Medulla oblongata (tissue), 1 donor: ENCODE data around the gene ADAM19.

Source experiments
- DNase-seq: peaks from one replicate; pipeline ENCODE4 v3.0.0-alpha.2; 2015; ENCODE audit errors: extremely low spot score

The ADAM19 gene

DNA sequence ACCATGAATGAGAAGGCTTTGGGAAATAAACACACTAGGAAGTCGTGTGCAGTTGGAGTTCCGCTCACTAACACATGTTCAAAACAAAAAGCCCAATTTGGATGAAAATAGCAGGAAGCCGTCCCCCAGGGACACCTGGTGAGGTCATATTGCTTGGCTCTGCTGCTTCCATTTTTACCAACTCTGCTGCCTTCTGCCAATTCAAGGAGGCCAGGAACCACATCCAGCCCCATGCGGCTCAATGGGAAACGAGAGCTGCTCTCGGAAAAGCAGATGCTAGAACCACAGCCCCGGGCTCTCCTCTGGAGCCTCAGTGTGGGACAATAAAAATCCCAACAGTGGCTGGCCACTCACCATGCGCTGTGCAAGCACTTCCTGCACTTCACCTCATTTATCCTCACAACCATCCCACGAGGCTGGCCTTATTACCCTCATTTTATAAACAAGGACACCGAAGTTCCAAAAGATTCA lies 13.4 kb downstream of the ADAM19 start:
- DNase-seq = no peak

DNA sequence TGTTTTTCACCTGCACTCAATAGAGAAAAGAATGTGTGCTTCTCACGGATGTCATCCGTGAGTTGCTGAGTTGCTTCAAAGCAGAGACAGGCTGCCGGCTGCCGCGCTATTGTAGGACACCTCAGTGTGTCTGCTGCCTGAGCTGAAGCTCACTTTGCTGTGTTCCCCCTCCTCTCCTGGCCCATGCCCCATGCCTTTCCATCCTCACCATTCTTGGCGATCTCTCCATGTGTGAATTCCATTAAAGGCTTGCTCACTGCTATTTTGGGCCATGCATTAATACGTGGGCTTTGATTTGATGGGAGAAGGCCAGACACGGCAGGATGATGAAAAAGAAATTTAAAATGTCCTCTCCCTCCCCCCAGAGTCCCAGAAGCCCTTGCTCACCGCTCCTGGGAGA lies 14.5 kb downstream of the ADAM19 start:
- DNase-seq = no peak

DNA sequence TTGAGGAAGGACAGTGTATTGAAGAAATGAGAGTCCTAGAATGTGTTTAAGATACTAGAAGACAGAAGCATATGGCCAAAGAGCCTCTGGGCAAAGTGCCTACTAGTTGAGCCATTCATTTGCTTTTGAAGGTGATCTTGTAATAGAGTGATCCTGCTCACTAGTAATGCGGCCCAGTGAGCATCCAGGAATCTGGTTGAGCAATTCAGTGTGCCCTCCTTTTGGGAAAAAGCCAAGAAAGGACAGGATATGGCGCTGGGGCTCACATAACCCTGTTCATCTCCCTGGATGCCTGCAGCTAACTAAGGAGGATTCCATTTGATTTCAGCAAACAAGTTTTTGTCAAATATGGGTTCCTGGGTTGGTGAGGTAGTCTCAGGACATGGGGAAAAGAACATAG lies 16.3 kb downstream of the ADAM19 start:
- no peak for DNase-seq

DNA sequence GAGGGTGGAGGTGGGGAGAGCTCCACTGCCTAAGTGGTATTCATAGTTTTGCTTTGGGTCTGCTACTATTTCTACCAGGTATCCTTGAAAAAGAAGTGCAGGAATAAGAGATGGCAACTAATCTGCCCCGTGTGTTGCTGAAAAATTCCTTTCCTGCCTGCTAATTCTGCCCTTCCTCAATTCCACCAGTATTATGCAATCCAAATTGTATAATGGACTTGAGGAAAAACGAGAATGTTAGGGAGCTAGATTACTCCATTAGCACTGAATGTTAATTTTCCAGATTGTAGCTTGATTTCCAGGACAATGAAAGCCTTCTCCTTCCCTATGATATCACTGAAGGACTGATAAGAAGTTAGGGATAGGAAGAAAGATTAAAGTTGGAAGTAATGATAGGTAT lies 16.9 kb downstream of the ADAM19 start:
- no peak for DNase-seq

DNA sequence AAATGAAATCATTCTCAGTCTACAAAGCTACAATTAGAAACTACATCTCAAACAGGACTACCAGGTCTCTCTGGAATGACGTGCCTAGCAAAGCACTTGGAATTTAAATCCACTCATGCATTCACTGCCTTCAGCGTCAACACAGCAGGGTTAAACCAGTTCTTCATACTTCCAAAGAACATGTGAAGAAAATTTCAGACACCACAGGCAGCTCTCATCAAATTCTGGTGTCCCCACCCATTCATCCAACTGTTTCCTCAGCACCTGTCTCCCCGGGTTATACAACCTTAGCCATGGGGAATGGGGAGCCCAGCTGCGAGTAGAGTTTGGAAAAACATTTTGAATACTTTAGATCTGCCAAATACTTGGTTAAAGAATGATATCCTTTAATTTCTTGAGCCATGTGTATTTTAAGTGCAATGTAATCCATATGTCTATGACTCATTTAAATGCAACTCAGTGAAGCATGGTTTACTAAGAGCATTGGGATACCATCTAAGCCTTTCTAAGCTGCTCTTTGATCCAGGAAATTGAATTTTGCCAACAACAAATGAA lies 17.5 kb downstream of the ADAM19 start:
- no peak for DNase-seq

DNA sequence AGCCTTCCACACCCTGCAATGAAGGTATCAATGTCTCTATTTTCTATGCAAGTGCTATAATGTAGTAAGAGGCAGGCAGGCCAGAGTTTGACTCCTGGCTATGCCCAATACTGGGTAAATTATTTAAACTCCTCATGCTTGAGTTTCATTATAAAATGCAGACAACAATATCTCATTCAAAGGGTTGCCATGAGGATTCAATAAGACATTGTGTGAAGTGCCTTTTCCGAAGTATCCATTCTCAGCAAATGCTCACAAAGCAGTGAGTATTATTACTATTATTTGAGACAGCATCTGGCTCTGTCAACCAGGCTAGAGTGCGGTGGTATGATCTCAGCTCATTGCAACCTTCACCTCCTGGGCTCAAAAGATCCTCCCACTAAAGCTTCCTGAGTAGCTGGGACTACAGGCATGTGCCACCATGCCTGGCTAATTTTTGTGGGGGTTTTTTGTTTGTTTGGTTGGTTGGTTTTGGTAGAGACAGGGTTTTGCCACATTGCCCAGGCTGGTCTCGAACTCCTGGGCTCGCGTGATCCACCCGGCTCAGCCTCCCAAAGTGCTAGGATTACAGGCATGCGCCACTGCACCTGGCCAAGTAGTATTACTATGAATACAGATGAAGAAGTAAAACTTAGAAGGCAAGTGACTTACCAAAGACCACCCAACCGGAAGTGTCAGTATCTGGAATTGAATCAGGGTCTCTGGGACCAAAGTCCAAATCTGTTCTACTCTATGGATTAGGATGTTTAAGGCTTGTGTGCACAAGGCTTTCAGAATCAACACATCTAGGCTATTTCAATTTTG lies 18.8 kb downstream of the ADAM19 start:
- DNase-seq = no peak

DNA sequence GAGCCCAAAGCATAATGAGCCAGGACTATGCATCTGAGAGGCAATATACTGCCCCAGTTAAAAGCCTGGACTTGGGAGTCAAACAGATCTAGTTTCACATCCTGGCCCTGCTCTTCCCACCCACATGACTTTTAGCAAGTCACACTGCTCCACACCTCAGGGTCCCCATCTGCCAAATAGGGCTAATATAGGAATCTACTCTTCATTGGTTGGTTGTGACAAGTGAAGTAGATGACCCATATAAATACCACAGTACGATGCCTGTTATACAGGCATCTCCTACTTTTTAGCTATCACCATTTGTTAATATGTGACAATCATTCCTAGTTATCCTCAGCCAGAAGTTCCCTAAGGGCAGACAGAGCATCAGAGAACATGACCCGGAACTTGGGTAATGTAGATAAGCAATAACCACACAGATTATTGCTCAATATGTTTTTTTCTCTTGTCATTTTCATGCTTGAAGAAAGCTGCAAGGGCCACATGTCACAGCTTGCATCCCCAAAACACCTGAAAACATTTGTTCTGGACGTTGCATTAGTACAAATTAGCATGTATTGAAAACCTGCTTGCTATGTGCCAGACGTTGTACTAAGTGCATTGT lies 20.4 kb downstream of the ADAM19 start:
- no peak for DNase-seq

DNA sequence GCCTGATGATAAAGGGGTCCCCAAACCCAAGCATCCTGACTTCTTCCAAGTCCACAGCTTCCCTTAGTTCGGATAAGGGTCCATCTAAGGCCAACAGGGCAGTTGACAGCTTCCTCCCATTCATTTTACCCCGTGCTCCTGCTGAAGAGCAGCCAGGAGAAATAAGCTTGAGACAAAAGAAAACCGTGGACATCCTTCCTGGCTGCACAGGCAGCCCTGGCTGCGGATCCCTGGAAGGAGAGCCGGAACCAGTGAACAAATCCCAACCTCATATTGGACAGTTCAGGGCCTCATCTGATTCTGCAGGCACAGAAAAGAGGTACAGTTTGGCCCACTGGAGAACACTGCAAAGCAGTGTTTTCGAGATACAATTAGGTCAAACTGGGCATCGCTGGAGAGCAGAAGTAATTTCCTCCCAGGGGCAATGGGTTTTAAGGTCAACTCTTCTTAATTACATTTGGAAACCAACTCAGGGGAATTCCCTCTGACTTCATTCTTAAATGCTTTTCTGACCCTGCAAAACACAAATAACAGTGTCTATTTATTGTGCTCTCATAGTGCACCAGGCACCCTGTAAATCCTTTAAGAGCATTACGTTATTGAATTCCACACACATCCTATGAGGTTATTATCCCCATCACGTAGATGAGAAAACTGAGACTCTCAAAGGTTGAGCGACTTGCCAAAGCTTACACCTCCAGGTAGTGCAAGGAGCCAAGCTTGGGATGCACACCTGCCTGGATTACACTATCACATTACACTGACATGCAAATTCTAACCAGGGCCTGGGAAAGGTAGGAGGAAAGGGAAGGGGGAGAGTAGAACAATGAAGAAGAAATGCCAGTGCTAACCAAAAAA lies 21.2 kb downstream of the ADAM19 start:
- DNase-seq = no peak

DNA sequence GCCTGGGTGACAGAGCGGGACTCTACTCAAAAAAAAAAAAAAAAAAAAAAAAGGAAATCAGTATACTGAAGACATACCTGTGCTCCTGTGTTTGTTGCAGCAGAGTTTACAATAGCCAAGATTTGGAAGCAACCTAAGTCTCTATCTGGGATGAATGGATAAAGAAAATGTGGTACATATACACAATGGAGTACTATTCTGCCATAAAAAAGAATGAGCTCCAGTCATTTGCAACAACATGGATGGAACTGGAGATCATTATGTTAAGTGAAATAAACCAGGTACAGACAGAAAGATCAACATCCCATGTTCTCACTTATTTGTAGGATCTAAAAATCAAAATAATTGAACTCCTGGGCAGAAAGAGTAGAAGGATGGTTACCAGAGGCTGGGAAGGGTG lies 22.9 kb downstream of the ADAM19 start:
- no peak for DNase-seq

DNA sequence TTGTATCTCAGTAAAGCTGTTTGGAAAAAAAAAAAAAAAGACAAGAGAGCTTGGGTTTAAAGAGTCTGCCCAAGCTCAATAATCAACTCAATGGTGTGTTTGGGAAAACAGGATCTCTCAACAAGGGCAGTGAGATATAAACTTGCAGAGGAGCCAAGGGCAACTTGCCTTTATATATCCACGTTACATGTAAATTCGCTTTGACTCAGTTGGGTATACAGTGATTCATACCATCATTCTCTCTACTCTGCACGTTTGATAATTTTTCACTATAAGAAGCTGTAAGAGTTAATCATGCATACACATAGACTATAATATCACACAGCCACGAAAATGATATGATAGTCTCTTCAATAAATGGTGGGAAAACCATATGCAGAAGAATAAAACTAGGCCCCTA lies 24.9 kb downstream of the ADAM19 start:
- DNase-seq = no peak

DNA sequence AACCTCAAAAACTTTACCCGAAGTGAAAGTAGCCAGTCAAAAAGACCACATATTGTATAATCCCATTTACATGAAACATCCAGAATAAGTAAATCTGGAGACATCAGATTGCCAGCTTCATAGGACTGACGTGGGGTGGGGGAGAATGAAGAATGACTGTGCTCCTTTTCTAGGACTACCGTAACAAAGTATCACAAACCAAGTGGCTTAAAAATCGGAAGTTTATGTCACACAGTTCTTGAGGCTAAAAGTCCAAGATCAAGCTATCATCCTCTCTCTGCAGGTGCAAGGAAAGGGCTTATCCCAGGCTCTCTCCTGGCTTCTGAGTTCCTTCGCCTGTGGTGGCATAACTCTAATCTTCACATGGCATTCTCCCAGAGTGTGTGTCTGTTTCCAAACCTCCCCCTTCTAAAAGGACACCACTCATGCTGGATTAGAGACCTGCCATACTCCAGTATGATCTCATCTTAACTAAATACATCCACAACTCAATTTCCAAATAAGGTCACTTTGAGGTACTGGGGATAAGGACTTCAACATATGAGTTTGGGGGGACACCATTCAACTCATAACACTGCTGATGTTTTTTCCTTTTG lies 25.5 kb downstream of the ADAM19 start:
- no peak for DNase-seq

DNA sequence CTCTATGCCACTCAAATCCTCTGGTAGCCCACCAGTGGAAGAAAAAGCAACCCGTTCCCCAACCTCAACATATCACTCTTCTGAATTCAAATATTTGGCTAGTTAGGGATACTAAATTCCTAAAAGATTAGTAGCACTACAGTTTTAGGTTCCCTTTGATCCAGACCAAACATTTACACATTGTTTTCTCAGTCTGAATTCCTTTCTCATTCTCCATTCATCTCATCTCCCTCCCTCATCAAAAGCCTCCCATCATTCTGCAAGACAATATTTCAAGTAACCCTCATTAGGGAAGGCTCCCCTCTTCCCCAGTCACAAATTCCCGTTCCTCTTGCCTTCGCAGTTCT lies 26.3 kb downstream of the ADAM19 start:
- no peak for DNase-seq

DNA sequence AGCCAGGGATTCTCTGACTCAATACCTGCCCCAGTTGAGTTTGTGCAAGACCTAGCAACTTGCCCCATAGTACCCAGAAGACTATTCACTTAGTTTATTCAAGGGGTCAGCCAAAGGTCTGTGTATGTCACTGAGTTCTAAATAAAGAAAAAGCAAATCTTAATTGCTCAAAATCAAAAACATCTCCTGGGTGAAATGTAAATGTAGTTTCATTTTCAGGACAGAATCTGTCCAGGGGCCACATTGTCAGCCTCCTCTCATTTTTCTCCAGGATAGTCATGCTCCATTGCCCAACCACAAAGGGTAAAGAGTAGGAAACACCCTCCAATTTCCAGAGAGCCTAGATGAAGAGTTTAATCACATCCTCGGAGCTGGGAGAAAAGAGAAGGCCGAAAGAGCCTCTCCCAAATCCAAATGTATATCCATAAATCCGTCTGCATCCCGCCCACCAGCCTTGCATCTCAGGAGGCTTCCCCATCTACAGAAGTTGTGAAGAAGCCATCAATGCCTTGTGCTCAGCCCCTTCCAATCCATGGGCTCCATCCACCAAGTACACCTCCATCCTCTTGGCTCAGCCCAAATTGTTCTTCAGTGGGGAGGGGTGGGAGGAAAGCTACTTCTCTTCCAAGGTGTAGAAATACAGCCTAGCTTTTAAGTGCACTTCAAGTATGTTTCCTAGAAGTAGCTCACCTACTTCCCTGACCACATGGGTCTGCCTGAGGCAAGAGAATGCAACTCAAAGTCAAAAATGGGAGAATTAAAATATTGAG lies 26.9 kb downstream of the ADAM19 start:
- DNase-seq = no peak

DNA sequence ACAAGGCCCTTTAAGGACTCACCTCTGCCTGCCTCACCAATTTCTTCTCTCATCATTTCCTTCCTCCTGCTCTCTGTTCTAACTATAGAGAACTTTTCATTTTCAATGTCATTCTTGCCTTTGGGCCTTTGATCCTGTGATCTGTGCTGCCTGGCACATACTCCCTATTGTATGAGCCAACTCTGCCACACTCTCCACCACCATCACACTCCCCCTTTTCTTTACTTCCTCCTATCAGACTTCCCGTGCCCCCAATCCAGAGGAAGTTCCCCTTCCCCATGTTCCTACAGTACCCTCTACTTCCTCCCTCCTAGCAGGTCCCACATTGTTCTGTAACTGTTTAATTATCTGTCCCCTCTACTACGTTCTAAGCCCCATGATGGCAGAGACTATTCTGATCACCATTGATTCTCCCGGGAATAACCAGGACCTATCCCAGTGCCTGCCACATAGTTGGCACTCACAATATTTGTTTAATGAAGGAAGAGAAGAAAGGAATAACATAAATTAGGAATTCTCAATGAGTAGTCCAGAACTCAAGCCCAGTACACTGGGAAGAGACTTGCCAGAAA lies 27.5 kb downstream of the ADAM19 start:
- no peak for DNase-seq

DNA sequence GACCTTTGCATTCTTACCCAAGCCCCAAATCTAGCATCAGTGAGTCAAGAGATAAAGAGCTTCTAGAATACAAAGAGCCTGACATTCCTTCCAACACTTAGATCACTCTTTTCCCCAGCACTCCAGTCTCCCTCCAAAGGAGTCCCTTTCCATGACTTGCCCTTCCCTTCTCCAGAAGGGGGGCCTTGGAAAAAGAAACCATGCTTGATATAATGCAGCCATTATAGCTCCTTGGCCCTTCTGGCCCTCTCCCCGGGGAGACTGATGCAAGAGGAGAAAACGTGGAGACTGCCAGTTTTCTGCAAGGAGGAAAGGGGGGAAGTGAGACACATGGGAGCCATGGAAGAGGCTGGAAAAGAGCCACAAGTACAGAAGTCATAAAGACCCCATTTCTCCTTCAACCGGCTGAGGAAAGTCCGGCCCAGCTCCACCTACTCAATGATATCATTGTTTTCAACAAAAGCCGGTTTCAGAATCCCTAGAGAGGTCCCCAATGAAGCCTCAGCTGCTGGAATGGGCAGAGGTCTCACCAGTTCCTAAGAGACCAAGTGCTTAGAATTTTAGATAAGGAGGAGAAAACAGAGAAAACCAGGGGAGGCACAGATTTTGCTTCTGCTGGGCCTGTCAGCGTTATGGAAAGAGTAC lies 29.0 kb downstream of the ADAM19 start:
- DNase-seq = no peak

DNA sequence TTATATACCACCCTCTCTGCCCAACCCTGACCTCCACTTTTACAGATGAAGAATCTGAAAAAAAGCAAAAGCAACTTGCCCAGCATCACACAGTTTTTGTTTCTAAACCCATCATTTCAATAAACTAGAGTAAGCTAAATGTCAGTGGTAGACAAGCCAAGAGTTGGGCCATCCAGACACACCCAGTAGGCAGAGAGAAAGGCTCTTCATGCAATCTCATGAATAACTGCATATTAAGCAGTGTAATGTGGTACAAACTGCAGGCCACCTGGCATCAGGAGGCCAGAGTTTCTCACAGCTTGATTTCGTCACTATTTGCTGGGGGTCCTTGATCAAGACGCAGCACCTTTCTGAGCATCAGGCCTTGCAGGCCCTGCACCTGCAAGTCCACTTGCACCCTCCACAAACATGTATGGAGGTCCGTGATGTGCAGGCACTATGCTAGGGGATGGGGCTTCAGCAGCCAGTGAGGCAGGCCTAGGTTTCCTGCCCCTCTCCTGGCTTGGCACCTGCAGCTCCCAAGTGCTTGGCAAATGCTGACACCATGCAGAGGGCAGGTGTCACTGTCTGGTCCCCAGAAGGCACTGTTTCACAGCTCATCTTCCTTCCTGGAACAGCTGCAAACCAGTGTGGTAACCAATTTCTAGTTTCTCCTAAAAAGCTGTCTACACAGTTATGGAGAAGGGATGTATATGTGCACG lies 29.8 kb downstream of the ADAM19 start:
- no peak for DNase-seq

DNA sequence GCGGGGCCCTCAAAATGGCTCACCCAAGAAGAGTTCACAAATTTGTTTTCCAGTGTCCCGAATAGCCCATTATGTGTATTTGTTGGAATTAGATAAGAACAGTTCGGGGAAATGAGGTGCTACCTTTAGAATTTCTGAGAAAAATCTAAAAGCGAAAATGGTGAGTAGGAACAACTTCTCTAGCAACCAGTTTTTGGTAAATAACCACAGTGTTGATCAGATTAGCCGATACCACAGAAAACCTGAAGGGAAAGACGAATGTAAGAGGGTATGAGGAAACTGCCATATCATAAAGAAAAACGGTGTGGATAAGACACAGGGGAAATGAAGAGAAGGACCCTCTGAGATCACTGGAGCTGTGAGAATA lies 31.0 kb downstream of the ADAM19 start:
- DNase-seq = no peak

DNA sequence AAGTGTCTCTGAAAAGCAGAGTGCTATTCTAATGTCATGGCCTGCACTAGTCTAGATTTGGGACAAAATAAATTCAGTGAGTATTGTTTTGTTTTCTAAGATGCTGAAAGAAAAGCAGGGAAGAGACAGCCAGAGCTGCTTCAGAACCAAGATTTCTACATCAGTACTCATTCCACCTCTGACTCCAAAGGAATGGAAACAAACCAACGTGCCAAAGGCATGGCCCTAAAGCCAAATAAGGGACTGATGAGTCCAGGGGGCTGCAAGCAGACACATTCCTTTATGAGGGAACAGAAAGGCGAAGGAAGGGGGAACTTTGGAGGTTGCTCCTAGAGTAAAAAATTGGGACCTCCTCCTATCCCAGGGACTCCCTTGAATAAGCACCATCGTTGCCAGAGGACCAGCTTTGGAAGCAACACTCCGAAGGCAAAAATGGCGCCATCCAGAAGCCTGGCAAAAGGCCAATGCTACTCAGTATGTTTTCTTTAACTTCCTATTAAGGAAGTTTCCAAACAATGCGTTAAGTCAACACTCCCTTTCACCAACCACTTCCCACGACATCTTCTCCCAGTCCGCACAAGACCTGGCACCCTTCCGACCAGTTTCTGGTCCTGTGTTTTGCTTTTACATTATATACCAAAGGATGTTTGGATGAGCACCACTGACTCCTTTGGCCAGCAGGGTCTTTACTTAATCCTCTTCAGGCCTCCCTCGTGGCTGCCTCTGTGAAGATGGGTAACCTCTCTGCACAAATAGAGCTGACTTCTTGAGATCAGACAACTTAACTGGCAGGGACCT lies 31.6 kb downstream of the ADAM19 start:
- no peak for DNase-seq
